OCI-LY1 (cell line): ENCODE measurements around the gene VARS1.

Source experiments
- H2AFZ ChIP-seq: fragments of 200-600 bp; sonication (generic), shearing (Covaris generic); 2 replicates; pipeline ENCODE4 v1.6.0; 2014; ENCODE audit warnings: antibody characterized with exemption, mild to moderate bottlenecking, low read length
- H3F3A ChIP-seq: fragments of 200-600 bp; sonication (generic), shearing (Covaris generic); 2 replicates; pipeline ENCODE4 v1.6.0; 2014; ENCODE audit warnings: mild to moderate bottlenecking, antibody characterized with exemption, low read length, moderate library complexity; ENCODE audit not compliant: insufficient read depth
- H3K27ac ChIP-seq: fragments of 200-600 bp; sonication (generic); 2 replicates; pipeline ENCODE4 v1.5.1; 2014; ENCODE audit warnings: low read length, mixed run types, mild to moderate bottlenecking, low read depth; ENCODE audit not compliant: poor library complexity, severe bottlenecking
- H3K27me3 ChIP-seq: fragments of 200-600 bp; sonication (generic); 2 replicates; pipeline ENCODE4 v1.6.0; 2014; ENCODE audit warnings: antibody characterized with exemption, mild to moderate bottlenecking, low read length, moderate library complexity; ENCODE audit not compliant: insufficient read depth
- H3K36me3 ChIP-seq: fragments of 200-600 bp; sonication (generic); 2 replicates; pipeline ENCODE4 v1.6.1; 2014; ENCODE audit warnings: mild to moderate bottlenecking, antibody characterized with exemption, low read length, moderate library complexity, mixed read lengths; ENCODE audit not compliant: insufficient read depth
- H3K4me1 ChIP-seq: fragments of 200-600 bp; sonication (generic); 2 replicates; pipeline ENCODE4 v1.5.1; 2014; ENCODE audit warnings: mild to moderate bottlenecking, low read length, moderate library complexity; ENCODE audit not compliant: insufficient read depth, severe bottlenecking
- H3K4me2 ChIP-seq: fragments of 200-600 bp; sonication (generic), shearing (Covaris generic); 2 replicates; pipeline ENCODE4 v1.6.1; 2014; ENCODE audit warnings: low read length
- H3K4me3 ChIP-seq: fragments of 200-600 bp; sonication (generic); 2 replicates; pipeline ENCODE4 v1.5.1; 2014; ENCODE audit warnings: low read length, low read depth, mild to moderate bottlenecking, mixed read lengths; ENCODE audit not compliant: poor library complexity, severe bottlenecking
- H3K79me2 ChIP-seq: fragments of 200-600 bp; shearing (Covaris generic); 2 replicates; pipeline ENCODE4 v1.6.1; 2016; ENCODE audit warnings: mixed run types, low read length, mixed read lengths; ENCODE audit not compliant: insufficient read depth
- H3K9ac ChIP-seq: fragments of 200-600 bp; sonication (generic), shearing (Covaris generic); 2 replicates; pipeline ENCODE4 v1.6.1; 2014; ENCODE audit warnings: mild to moderate bottlenecking, low read length, mixed read lengths
- H3K9me2 ChIP-seq: fragments of 200-600 bp; sonication (generic), shearing (Covaris generic); 2 replicates; pipeline ENCODE4 v1.6.1; 2014; ENCODE audit warnings: low read depth, mild to moderate bottlenecking, low read length, mixed read lengths
- H3K9me3 ChIP-seq: fragments of 200-600 bp; shearing (Covaris generic); 2 replicates; pipeline ENCODE4 v1.6.1; 2014; ENCODE audit warnings: low read length, mixed read lengths
- H4K20me1 ChIP-seq: fragments of 200-600 bp; sonication (generic), shearing (Covaris generic); 2 replicates; pipeline ENCODE4 v1.6.0; 2016; ENCODE audit warnings: mild to moderate bottlenecking, low read length; ENCODE audit not compliant: insufficient read depth
- CTCF ChIP-seq: fragments of 200-600 bp; sonication (generic), shearing (Covaris generic); IDR thresholded peaks from 2 replicates; pipeline ENCODE4 v1.5.1; 2017; ENCODE audit warnings: mild to moderate bottlenecking, antibody characterized with exemption, low read length, moderate library complexity, mixed read lengths
- EZH2 ChIP-seq: fragments of 200-600 bp; sonication (generic), shearing (Covaris generic); IDR thresholded peaks from 2 replicates; pipeline ENCODE4 v1.8.0; 2017; ENCODE audit warnings: borderline replicate concordance, mixed run types, mild to moderate bottlenecking, antibody characterized with exemption, low read length, moderate library complexity, mixed read lengths

VARS1 gene

GRCh38 chr6:31768363-31769257 lies 26.9 kb downstream of the VARS1 start:
- Histone ChIP-seq H4K20me1 (no peaks in the 10 kb centered on the region), H3K9me3 (no peaks in the 10 kb centered on the region), H3K79me2 (no peaks in the 10 kb centered on the region), H3K36me3 (peaks cover 12% of the 10 kb centered on the region; the same call in 1 of the 2 replicates), H3K4me2 (no peak overlapping the region), H3K9ac (no peak overlapping the region), H2AFZ (no peak overlapping the region), H3K4me3 (no peak overlapping the region), H3K27ac (no peak overlapping the region), H3K9me2 (no peaks in the 10 kb centered on the region), H3K4me1 (no peaks in the 10 kb centered on the region), H3K27me3 (no peaks in the 10 kb centered on the region), H3F3A (no peaks in the 10 kb centered on the region)
- TF ChIP-seq CTCF (no peak), EZH2 (no peak)

- no peak overlapping the region for H2AFZ ChIP-seq
- H3K27me3 ChIP-seq: no peaks in the 10 kb centered on the region
- no peaks in the 10 kb centered on the region for H3K4me1 ChIP-seq
- TF ChIP-seq CTCF (no peak), EZH2 (no peak)
- H3K79me2 ChIP-seq: no peaks in the 10 kb centered on the region
- no peaks in the 10 kb centered on the region for H4K20me1 ChIP-seq
- no peaks in the 10 kb centered on the region for H3K9me2 ChIP-seq
- no peak overlapping the region for H3K4me2 ChIP-seq
- no peak overlapping the region for H3K4me3 ChIP-seq
- H3K9me3 ChIP-seq: no peaks in the 10 kb centered on the region
- H3F3A ChIP-seq: no peaks in the 10 kb centered on the region
- H3K9ac ChIP-seq: no peak overlapping the region
- H3K36me3 ChIP-seq: peaks cover 26% of the 10 kb centered on the region
- no peak overlapping the region for H3K27ac ChIP-seq
Measured at GRCh38 chr6:31767096-31767645, 28.4 kb downstream of the VARS1 start.

GRCh38 chr6:31765910-31766794 lies 29.4 kb downstream of the VARS1 start:
- H3K4me1 ChIP-seq: no peaks in the 10 kb centered on the region
- no peaks in the 10 kb centered on the region for H3K27me3 ChIP-seq
- no peak overlapping the region for H3K27ac ChIP-seq
- TF ChIP-seq EZH2 (no peak), CTCF (no peak)
- H3F3A ChIP-seq: no peaks in the 10 kb centered on the region
- H3K9me3 ChIP-seq: no peaks in the 10 kb centered on the region
- no peaks in the 10 kb centered on the region for H3K79me2 ChIP-seq
- no peaks in the 10 kb centered on the region for H4K20me1 ChIP-seq
- no peak overlapping the region for H3K4me2 ChIP-seq
- no peaks in the 10 kb centered on the region for H3K9me2 ChIP-seq
- no peak overlapping the region for H3K4me3 ChIP-seq
- H2AFZ ChIP-seq: no peak overlapping the region
- H3K9ac ChIP-seq: no peak overlapping the region
- H3K36me3 ChIP-seq: peaks cover 36% of the 10 kb centered on the region
